Thyroid gland (tissue), 4 donors: ENCODE measurements around the gene ZSCAN2. TPM values are rescaled to one million over a fixed set of nuclear protein-coding genes. Genes with fewer than 3 reads are reported as not detected.

Source experiments
- DNase-seq, 2 donors: peaks; one replicate each; pipeline ENCODE4 v3.0.0-alpha.2; 2019
- H3K27ac ChIP-seq, 3 donors: fragments of 200-600 bp; sonication (generic); 1 replicate in 2 of 3; 2 replicates in 1 of 3; pipeline ENCODE4 v1.5.1; 2016 to 2019; ENCODE audit warnings: mild to moderate bottlenecking in 1 of 3, moderate library complexity in 1 of 3
- H3K27me3 ChIP-seq: fragments of 200-600 bp; sonication (generic); one replicate; pipeline ENCODE4 v1.5.1; 2019
- H3K36me3 ChIP-seq, 2 donors: fragments of 200-600 bp; sonication (generic); one replicate each; pipeline ENCODE4 v1.5.1; 2016 to 2019
- H3K4me1 ChIP-seq, 2 donors: fragments of 200-600 bp; sonication (generic); one replicate each; pipeline ENCODE4 v1.5.1; 2017 to 2019
- H3K4me3 ChIP-seq, 3 donors: fragments of 200-600 bp; sonication (generic); replicated peaks in 1 of 3; 1 replicate in 2 of 3; 2 replicates in 1 of 3; pipeline ENCODE4 v1.5.1; 2016; ENCODE audit warnings: mild to moderate bottlenecking in 1 of 3
- H3K9me3 ChIP-seq: fragments of 200-600 bp; sonication (generic); one replicate; pipeline ENCODE4 v1.5.1; 2017
- POLR2A ChIP-seq, 2 donors: fragments of 450-650 bp; IDR thresholded peaks; one replicate each; pipeline ENCODE4 v1.6.1; 2017; ENCODE audit warnings: antibody characterized with exemption in 2 of 2, mild to moderate bottlenecking in 2 of 2, moderate library complexity in 1 of 2
- WGBS, 2 donors: methylation state at CpG; one replicate each; pipeline ENCODE4 v1.1.5; 2017; 5-methylcytosine and 5-hydroxymethylcytosine counted together
- intact Hi-C: fragments of 100-400 bp; cut with DNase I; formaldehyde crosslinking; loops from one replicate; pipeline ENCODE4 v1.15.1; 2023
- total RNA-seq, 4 donors: library from RNA; depleted of rRNA; stranded (reverse); fragments of >200 nt; gene quantifications; one replicate each; pipeline ENCODE4 v1.2.3, GENCODE V29; 2016
- TF ChIP-seq, protein P1 (sequence below), 6 experiments: fragments of 200-600 bp in 3 of 6; fragments of 450-650 bp in 3 of 6; sonication (generic) in 3 of 6; IDR thresholded peaks; one replicate each; pipeline ENCODE4 v1.5.1; 2016 to 2019; ENCODE audit warnings: antibody characterized with exemption in 6 of 6, mild to moderate bottlenecking in 2 of 6, inconsistent platforms in 1 of 6, moderate library complexity in 1 of 6

Gene ZSCAN2
- total RNA-seq, 4 donors from 2014 or later, result 9.1 to 22.7 (median 11.7) TPM

- Histone ChIP-seq H3K27ac (no peak overlapping the region), H3K36me3 (no peaks in the 10 kb centered on the region), H3K4me1 (peaks cover 8% of the 10 kb centered on the region in 2 donors), H3K27me3 (no peaks in the 10 kb centered on the region), H3K4me3 (no peak overlapping the region), H3K9me3 (no peaks in the 10 kb centered on the region)
- WGBS, 2 donors, result 73 to 78% methylated on average over 10 of the region's 10 CpGs
- no peak for DNase-seq
- no peak for TF ChIP-seq POLR2A (IDR thresholded peaks at IDR 0.05)
- TF ChIP-seq, protein P1, sequence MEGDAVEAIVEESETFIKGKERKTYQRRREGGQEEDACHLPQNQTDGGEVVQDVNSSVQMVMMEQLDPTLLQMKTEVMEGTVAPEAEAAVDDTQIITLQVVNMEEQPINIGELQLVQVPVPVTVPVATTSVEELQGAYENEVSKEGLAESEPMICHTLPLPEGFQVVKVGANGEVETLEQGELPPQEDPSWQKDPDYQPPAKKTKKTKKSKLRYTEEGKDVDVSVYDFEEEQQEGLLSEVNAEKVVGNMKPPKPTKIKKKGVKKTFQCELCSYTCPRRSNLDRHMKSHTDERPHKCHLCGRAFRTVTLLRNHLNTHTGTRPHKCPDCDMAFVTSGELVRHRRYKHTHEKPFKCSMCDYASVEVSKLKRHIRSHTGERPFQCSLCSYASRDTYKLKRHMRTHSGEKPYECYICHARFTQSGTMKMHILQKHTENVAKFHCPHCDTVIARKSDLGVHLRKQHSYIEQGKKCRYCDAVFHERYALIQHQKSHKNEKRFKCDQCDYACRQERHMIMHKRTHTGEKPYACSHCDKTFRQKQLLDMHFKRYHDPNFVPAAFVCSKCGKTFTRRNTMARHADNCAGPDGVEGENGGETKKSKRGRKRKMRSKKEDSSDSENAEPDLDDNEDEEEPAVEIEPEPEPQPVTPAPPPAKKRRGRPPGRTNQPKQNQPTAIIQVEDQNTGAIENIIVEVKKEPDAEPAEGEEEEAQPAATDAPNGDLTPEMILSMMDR (IDR thresholded peaks at IDR 0.05), result no peak
- intact Hi-C loops, result loop anchor here (5.0 to 10.0 kb wide), 2 partner anchors 42 to 145 kb away; partner anchors contain the start of gene ZNF592
Measured at GRCh38 chr15:84599906-84600305, 903 bp upstream of the ZSCAN2 start.

DNA sequence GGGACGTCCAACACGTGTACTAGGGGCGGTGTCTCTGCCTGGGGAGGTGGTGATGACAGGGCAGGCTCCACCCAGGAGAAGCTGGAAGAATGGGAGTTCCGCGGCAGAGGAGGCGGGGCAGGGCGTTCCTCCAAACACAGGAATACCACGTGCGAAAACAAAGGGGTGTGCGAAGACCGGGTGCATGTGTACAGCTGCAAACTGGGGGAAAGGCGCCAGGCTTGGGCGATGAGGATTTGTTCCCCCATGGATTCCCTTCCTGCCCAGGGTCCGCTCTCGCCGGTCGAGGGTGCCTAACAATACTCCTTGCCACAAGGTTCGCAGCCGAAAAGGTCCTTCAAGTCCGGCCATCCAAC lies 500 bp upstream of the ZSCAN2 start:
- Histone ChIP-seq H3K4me1 (peaks cover 8% of the 10 kb centered on the region in 2 donors), H3K4me3 (peak overlapping the region; percentile 57 to 94 (median 74)), H3K36me3 (no peaks in the 10 kb centered on the region), H3K27ac (peak overlapping the region in 2 of 3 donors; percentile 27 to 66), H3K9me3 (no peaks in the 10 kb centered on the region), H3K27me3 (no peaks in the 10 kb centered on the region)
- no peak for TF ChIP-seq POLR2A (IDR thresholded peaks at IDR 0.05)
- TF ChIP-seq, protein P1 (IDR thresholded peaks at IDR 0.05), result no peak
- intact Hi-C loops, result loop anchor here (5.0 kb wide), 1 partner anchor 42 kb away; no protein-coding TSS in a partner anchor
- 2 to 4% methylated on average over 20 of the region's 20 CpGs for WGBS, 2 donors
- peak; percentile 78 to 83 for DNase-seq

GRCh38 chr15:84601555-84601838 lies 688 bp downstream of the ZSCAN2 start:
- no peaks in the 10 kb centered on the region for H3K27me3 ChIP-seq
- peaks cover 0 to 3% of the 10 kb centered on the region in 2 donors for H3K36me3 ChIP-seq
- TF ChIP-seq, protein P1 (IDR thresholded peaks at IDR 0.05), result no peak
- no peak for TF ChIP-seq POLR2A (IDR thresholded peaks at IDR 0.05)
- DNase-seq, result no peak
- intact Hi-C loops, result loop anchor here (5.0 kb wide), 1 partner anchor 41 kb away; no protein-coding TSS in a partner anchor
- peak overlapping the region in 2 of 3 donors; percentile 57 to 74 for H3K4me3 ChIP-seq
- peaks cover 8% of the 10 kb centered on the region in 2 donors for H3K4me1 ChIP-seq
- peak overlapping the region in 1 of 3 donors; percentile 66 for H3K27ac ChIP-seq
- WGBS, 2 donors, result 14 to 15% methylated on average over 6 of the region's 6 CpGs
- no peaks in the 10 kb centered on the region for H3K9me3 ChIP-seq

DNA sequence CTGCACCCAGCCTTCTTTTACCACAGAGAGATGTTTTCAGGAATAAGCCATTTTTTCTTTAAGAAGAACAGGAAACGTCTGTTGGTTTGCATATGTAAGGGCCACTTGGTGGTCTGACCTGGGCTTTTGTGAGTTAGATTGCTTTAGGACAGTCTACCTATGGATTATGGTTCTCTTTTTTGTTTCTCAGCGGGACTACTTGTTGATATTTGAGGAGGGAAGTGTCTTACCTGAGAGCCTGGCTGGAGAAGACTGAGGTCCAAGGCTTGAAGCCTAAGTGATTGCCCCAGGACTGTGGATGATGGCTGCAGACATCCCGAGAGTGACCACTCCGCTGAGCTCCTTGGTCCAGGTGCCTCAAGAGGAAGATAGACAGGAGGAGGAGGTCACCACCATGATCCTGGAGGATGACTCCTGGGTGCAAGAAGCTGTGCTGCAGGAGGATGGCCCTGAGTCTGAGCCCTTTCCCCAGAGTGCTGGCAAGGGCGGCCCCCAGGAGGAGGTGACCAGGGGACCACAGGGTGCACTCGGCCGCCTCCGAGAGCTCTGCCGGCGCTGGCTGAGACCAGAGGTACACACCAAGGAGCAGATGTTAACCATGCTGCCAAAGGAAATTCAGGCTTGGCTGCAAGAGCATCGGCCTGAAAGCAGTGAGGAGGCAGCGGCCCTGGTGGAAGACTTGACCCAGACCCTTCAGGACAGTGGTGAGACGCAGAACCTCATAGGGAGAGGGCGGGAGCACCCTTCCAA lies 3.0 kb downstream of the ZSCAN2 start:
- intact Hi-C loops, result loop anchor here (5.0 kb wide), 1 partner anchor 38 kb away; no protein-coding TSS in a partner anchor
- WGBS, 2 donors, result 89 to 90% methylated on average over 8 to 10 of the region's 14 CpGs
- H3K4me3 ChIP-seq, result no peak overlapping the region
- H3K27ac ChIP-seq, result no peak overlapping the region
- peaks cover 8% of the 10 kb centered on the region in 2 donors for H3K4me1 ChIP-seq
- H3K9me3 ChIP-seq, result no peaks in the 10 kb centered on the region
- H3K27me3 ChIP-seq, result no peaks in the 10 kb centered on the region
- TF ChIP-seq, protein P1 (IDR thresholded peaks at IDR 0.05), result no peak
- DNase-seq, result no peak
- peaks cover 0 to 6% of the 10 kb centered on the region in 2 donors for H3K36me3 ChIP-seq

DNA sequence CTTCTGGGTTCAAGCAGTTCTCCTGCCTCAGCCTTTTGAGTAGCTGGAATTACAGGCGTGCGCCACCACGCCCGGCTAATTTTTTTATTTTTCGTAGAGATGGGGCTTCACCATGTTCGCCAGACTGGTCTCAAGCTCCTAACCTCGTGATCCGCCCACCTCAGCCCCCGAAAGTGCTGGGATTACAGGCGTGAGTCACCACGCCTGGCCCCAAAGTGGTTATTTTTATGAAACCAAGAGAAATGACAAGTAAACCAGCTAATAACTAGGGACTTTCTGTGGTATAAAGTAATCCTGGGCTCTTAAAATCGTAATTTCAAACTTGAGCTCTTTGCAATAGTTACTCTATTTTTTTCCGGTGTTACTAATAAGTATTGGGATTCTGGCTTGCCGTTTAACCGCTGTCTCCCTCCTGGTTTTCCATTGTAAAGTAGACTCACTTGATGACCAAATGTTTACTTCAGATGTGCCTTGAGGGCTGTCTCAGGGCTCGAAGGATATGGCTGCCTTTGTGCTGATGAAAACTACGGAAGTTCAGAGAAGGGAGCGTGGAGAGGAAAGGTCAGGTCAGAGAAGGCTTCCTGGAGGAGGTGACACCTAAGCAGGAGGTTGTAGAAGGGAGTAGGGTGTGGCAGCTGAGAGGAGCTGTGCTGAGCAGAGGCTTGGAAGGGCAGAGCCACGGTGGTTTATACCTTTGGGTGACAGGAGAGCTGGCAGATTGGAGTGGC lies 4.2 kb downstream of the ZSCAN2 start:
- Histone ChIP-seq H3K27ac (no peak overlapping the region), H3K4me1 (peaks cover 6 to 8% of the 10 kb centered on the region in 2 donors), H3K4me3 (no peak overlapping the region), H3K9me3 (no peaks in the 10 kb centered on the region), H3K36me3 (peaks cover 0 to 6% of the 10 kb centered on the region in 2 donors), H3K27me3 (no peaks in the 10 kb centered on the region)
- intact Hi-C loops, result loop anchor here (5.0 kb wide), 1 partner anchor 37 kb away; no protein-coding TSS in a partner anchor
- no peak for DNase-seq
- WGBS, 2 donors, result 85 to 87% methylated on average over 19 of the region's 19 CpGs
- TF ChIP-seq, protein P1 (IDR thresholded peaks at IDR 0.05), result no peak
- no peak for TF ChIP-seq POLR2A (IDR thresholded peaks at IDR 0.05)
